ENCODE data around the gene ZIM2.

- TF ChIP-seq POLR2AphosphoS5 (IDR thresholded peaks at IDR 0.05) (no peak), CTCF (IDR thresholded peaks at IDR 0.05) (no peak), POLR2A (IDR thresholded peaks at IDR 0.05; ENCODE audit: low read depth) (no peak)
Measured at GRCh38 chr19:56751078-56751489, 89.4 kb downstream of the ZIM2 start.
